Brain microvascular endothelial cell (primary cell): ENCODE measurements around the gene KCNAB1.

ENCODE experiments used
- DNase-seq: peaks from one replicate; pipeline ENCODE4 v3.0.0-alpha.2; 2020
- H3K27ac ChIP-seq: fragments of 250-450 bp; sonication (Bioruptor Pico); 2 replicates; pipeline ENCODE4 v1.5.1; 2020; ENCODE audit warnings: mild to moderate bottlenecking, moderate library complexity
- H3K27me3 ChIP-seq: fragments of 250-450 bp; sonication (Bioruptor Pico); replicated peaks from 2 replicates; pipeline ENCODE4 v1.5.1; 2020; ENCODE audit warnings: mild to moderate bottlenecking
- H3K36me3 ChIP-seq: fragments of 250-450 bp; sonication (Bioruptor Pico); replicated peaks from 2 replicates; pipeline ENCODE4 v1.5.1; 2020; ENCODE audit warnings: mild to moderate bottlenecking
- H3K4me3 ChIP-seq: 2 replicates; pipeline ENCODE4 v1.5.1; 2011; ENCODE audit warnings: low read depth, mild to moderate bottlenecking, control low read depth, low read length, moderate library complexity
- CTCF ChIP-seq: IDR thresholded peaks from 2 replicates; pipeline ENCODE4 v1.5.1; 2011; ENCODE audit warnings: low read depth, mild to moderate bottlenecking, moderate library complexity, low read length, control low read depth, inconsistent platforms; ENCODE audit errors: missing control alignments
- in situ Hi-C: cut with HindIII; loops from 2 replicates; pipeline ENCODE4 v1.10.0; 2017; ENCODE audit warnings: low sequenced_read_pairs, low pct_ligation_motif_present

The KCNAB1 gene

GRCh38 chr3:156498307-156498706, 377.9 kb downstream of the KCNAB1 start:
- Histone ChIP-seq H3K36me3 (no peaks in the 10 kb centered on the region), H3K4me3 (no peak overlapping the region), H3K27me3 (no peaks in the 10 kb centered on the region), H3K27ac (no peak overlapping the region)
- no peak for TF ChIP-seq CTCF
- in situ Hi-C loops = no loop called here
- DNase-seq = no peak

- H3K27me3 ChIP-seq = no peaks in the 10 kb centered on the region
- no peaks in the 10 kb centered on the region for H3K36me3 ChIP-seq
- TF ChIP-seq CTCF = no peak
- H3K4me3 ChIP-seq = no peak overlapping the region
- in situ Hi-C loops = loop anchor here (25.0 kb wide), 2 partner anchors 345 to 580 kb away; no protein-coding TSS in a partner anchor
- H3K27ac ChIP-seq = no peak overlapping the region
- no peak for DNase-seq
Observed at GRCh38 chr3:156507285-156507684, 386.9 kb downstream of the KCNAB1 start.

- Histone ChIP-seq H3K27me3 (no peaks in the 10 kb centered on the region), H3K4me3 (no peak overlapping the region), H3K27ac (no peak overlapping the region), H3K36me3 (no peaks in the 10 kb centered on the region)
- TF ChIP-seq CTCF = peak; percentile 23
- peak; percentile 51 for DNase-seq
- in situ Hi-C loops = loop anchor here (25.0 kb wide), 2 partner anchors 347 to 578 kb away; no protein-coding TSS in a partner anchor
Observed at GRCh38 chr3:156509189-156510174, 389.1 kb downstream of the KCNAB1 start.

- H3K27ac ChIP-seq = no peak overlapping the region
- no peaks in the 10 kb centered on the region for H3K27me3 ChIP-seq
- no peak for TF ChIP-seq CTCF
- in situ Hi-C loops = loop anchor here (25.0 kb wide), 2 partner anchors 350 to 575 kb away; no protein-coding TSS in a partner anchor
- no peak overlapping the region for H3K4me3 ChIP-seq
- H3K36me3 ChIP-seq = no peaks in the 10 kb centered on the region
- DNase-seq = no peak
Observed at GRCh38 chr3:156511987-156512677, 391.8 kb downstream of the KCNAB1 start.

- Histone ChIP-seq H3K4me3 (no peak overlapping the region), H3K27ac (no peak overlapping the region), H3K36me3 (no peaks in the 10 kb centered on the region), H3K27me3 (no peaks in the 10 kb centered on the region)
- in situ Hi-C loops = loop anchor here (25.0 kb wide), 2 partner anchors 351 to 574 kb away; no protein-coding TSS in a partner anchor
- DNase-seq = no peak
- no peak for TF ChIP-seq CTCF
Observed at GRCh38 chr3:156513619-156514018, 393.2 kb downstream of the KCNAB1 start.
